Lung (tissue), 12 donors: Measurements from ENCODE around the gene CNIH3. TPM values are rescaled to one million over a fixed set of nuclear protein-coding genes. Genes with fewer than 3 reads are reported as not detected.

Experiments used
- ATAC-seq: fragments of 200-7000 bp; cut with Tn5 transposase; one replicate; pipeline ENCODE4 v1.9.1; 2020; ENCODE audit warnings: moderate number of reproducible peaks; ENCODE audit not compliant: insufficient read depth, low FRiP score
- DNase-seq, 3 donors: peaks; one replicate each; pipeline ENCODE4 v3.0.0-alpha.2; 2013 to 2017
- H3K27ac ChIP-seq, 2 donors: one replicate each; pipeline ENCODE4 v1.5.1; 2013; ENCODE audit warnings: mild to moderate bottlenecking in 2 of 2, moderate library complexity in 2 of 2, control low read depth in 1 of 2, inconsistent platforms in 1 of 2, low read depth in 1 of 2, low read length in 1 of 2
- H3K27me3 ChIP-seq, 3 donors: one replicate each; pipeline ENCODE4 v1.5.1; 2013; ENCODE audit warnings: low read length in 2 of 3; ENCODE audit not compliant: control insufficient read depth in 3 of 3, insufficient read depth in 3 of 3
- H3K36me3 ChIP-seq, 4 donors: one replicate each; pipeline ENCODE4 v1.5.1; 2013; ENCODE audit warnings: low read length in 4 of 4, mild to moderate bottlenecking in 1 of 4, moderate library complexity in 1 of 4; ENCODE audit not compliant: control insufficient read depth in 4 of 4, insufficient read depth in 4 of 4
- H3K4me1 ChIP-seq, 5 donors: one replicate each; pipeline ENCODE4 v1.5.1; 2013; ENCODE audit warnings: low read length in 5 of 5, mild to moderate bottlenecking in 2 of 5, moderate library complexity in 1 of 5; ENCODE audit not compliant: control insufficient read depth in 5 of 5, insufficient read depth in 5 of 5
- H3K4me3 ChIP-seq: one replicate; pipeline ENCODE4 v1.5.1; 2013; ENCODE audit warnings: mild to moderate bottlenecking, control low read depth, moderate library complexity
- H3K9ac ChIP-seq, 2 donors: one replicate each; pipeline ENCODE4 v1.5.1; 2013; ENCODE audit warnings: low read length in 2 of 2, control low read depth in 1 of 2; ENCODE audit not compliant: insufficient read depth in 1 of 2
- H3K9me3 ChIP-seq, 4 donors: one replicate each; pipeline ENCODE4 v1.5.1; 2013; ENCODE audit warnings: low read length in 3 of 4, mild to moderate bottlenecking in 1 of 4, moderate library complexity in 1 of 4; ENCODE audit not compliant: control insufficient read depth in 4 of 4, insufficient read depth in 3 of 4
- CTCF ChIP-seq: IDR thresholded peaks from 2 replicates; pipeline ENCODE4 v1.5.1; 2012; ENCODE audit warnings: mild to moderate bottlenecking; ENCODE audit errors: control extremely low read depth, extremely low read depth
- WGBS, 2 donors: extraction: QIAGEN DNeasy Blood & Tissue Kit; methylation state at CpG; one replicate each; pipeline ENCODE4 v1.1.7; 2013; 5-methylcytosine and 5-hydroxymethylcytosine counted together
- polyA plus RNA-seq, 2 donors: library from polyadenylated mRNA; stranded (reverse); fragments of 200-250 nt; gene quantifications; one replicate each; pipeline ENCODE4 v1.2.1, GENCODE V29; 2013
- total RNA-seq, 2 donors: library from RNA; depleted of rRNA in 1 of 2; stranded (reverse); fragments of >200 nt in 1 of 2; gene quantifications; one replicate each; pipeline ENCODE4 v1.2.1, GENCODE V29; 2014 to 2021
- donor health status: control.
- donor health status: control.
- donor health status: Bipolar disorder and iron deficiency.
- donor health status: healthy.
- donor health status: DM: yes; HTN: yes; CAD: no.

The CNIH3 gene
- total and polyA plus RNA-seq, 4 donors = 0.70 to 5.2 (median 2.9) TPM

GRCh38 chr1:224594851-224595250 is 21.3 kb upstream of the CNIH3 start:
- TF ChIP-seq CTCF = no peak
- Histone ChIP-seq H3K36me3 (no peaks in the 10 kb centered on the region), H3K9ac (no peak overlapping the region), H3K9me3 (no peaks in the 10 kb centered on the region), H3K27ac (no peak overlapping the region), H3K27me3 (no peaks in the 10 kb centered on the region), H3K4me1 (peaks cover 0 to 1% (median 0%) of the 10 kb centered on the region in 5 donors), H3K4me3 (no peak overlapping the region)
- ATAC-seq = no peak
- no peak for DNase-seq

- ATAC-seq (no peak), DNase-seq (no peak)
- Histone ChIP-seq H3K9ac (no peak overlapping the region), H3K9me3 (peaks cover 0 to 12% (median 4%) of the 10 kb centered on the region in 4 donors), H3K27ac (no peak overlapping the region), H3K27me3 (peaks cover 0 to 3% (median 0%) of the 10 kb centered on the region in 3 donors), H3K4me1 (no peaks in the 10 kb centered on the region), H3K36me3 (no peaks in the 10 kb centered on the region), H3K4me3 (no peak overlapping the region)
- WGBS, 2 donors = 78 to 93% methylated on average over 11 of the region's 11 CpGs
- TF ChIP-seq CTCF = no peak
These were observed 10.5 kb upstream of the CNIH3 start for GRCh38 chr1:224605482-224606181.

- H3K9ac ChIP-seq = no peak overlapping the region
- no peak overlapping the region for H3K4me3 ChIP-seq
- H3K27ac ChIP-seq = no peak overlapping the region
- no peaks in the 10 kb centered on the region for H3K4me1 ChIP-seq
- no peak for TF ChIP-seq CTCF
- H3K27me3 ChIP-seq = peaks cover 0 to 3% (median 0%) of the 10 kb centered on the region in 3 donors
- no peak for DNase-seq
- peaks cover 0 to 12% (median 4%) of the 10 kb centered on the region in 4 donors for H3K9me3 ChIP-seq
- WGBS, 2 donors = 55 to 84% methylated on average over 5 of the region's 5 CpGs
- H3K36me3 ChIP-seq = no peaks in the 10 kb centered on the region
- ATAC-seq = no peak
These were observed 8.6 kb upstream of the CNIH3 start for GRCh38 chr1:224607188-224608148.
